Measurements from ENCODE around the gene SERPINB6. TPM values are rescaled to one million over a fixed set of nuclear protein-coding genes. Genes with fewer than 3 reads are reported as not detected.

The SERPINB6 gene
- polyA plus RNA-seq, 2 of the 4 experiments (the other 2 are of a cell fraction) = 104 to 126 TPM

- CTCF ChIA-PET = interaction anchor here (0.7 to 5.7 kb wide), 30 partner anchors 9 to 1965 kb away, joined by 3 to 142 read pairs (median 6); partner anchors contain the start of genes SERPINB1 and SERPINB6
- Histone ChIP-seq H3K4me1 (peaks cover 33% of the 10 kb centered on the region), H3K4me3 (peak overlapping the region; percentile 66), H3K4me2 (peak overlapping the region; percentile 97), H3K9me3 (no peaks in the 10 kb centered on the region), H3K27ac (peak overlapping the region; percentile 96 to 99)
- TF ChIP-seq RNF2 (IDR thresholded peaks at IDR 0.05; ENCODE audit: borderline replicate concordance, low read depth) (no peak), MAX (IDR thresholded peaks at IDR 0.05) (peak; percentile 77), MAZ (IDR thresholded peaks at IDR 0.05; ENCODE audit: borderline replicate concordance, low read depth, low read length) (no peak), FOSL2 (IDR thresholded peaks at IDR 0.05) (0 out of 2 replicates have a peak, but pooled peaks have one; percentile 46), FOSL2 (CRISPR knock-in tag; IDR thresholded peaks at IDR 0.05) (peak; percentile 94), JUN (IDR thresholded peaks at IDR 0.05) (peak; percentile 45 to 77; a peak in 4 of 5 replicates), EHF (CRISPR knock-in tag; IDR thresholded peaks at IDR 0.05) (no peak), PHF8 (IDR thresholded peaks at IDR 0.05; ENCODE audit: borderline replicate concordance, low read depth) (0 out of 2 replicates have a peak, but pooled peaks have one; percentile 21), CTCF (IDR thresholded peaks at IDR 0.05) (peak; percentile 67), CBX2 (IDR thresholded peaks at IDR 0.05; ENCODE audit: borderline replicate concordance, low read depth) (no peak), TP53 (CRISPR knock-in tag; IDR thresholded peaks at IDR 0.05) (0 out of 2 replicates have a peak, but pooled peaks have one; percentile 16), RFX5 (IDR thresholded peaks at IDR 0.05) (no peak), KDM1A (IDR thresholded peaks at IDR 0.05; ENCODE audit: low read depth) (no peak), NPAS2 (CRISPR knock-in tag; IDR thresholded peaks at IDR 0.05; ENCODE audit: borderline replicate concordance) (no peak), MAFK (IDR thresholded peaks at IDR 0.05; ENCODE audit: partially characterized antibody) (peak; percentile 82), E2F6 (IDR thresholded peaks at IDR 0.05; ENCODE audit: borderline replicate concordance, low read depth) (peak; percentile 48; the same call in 1 of the 2 replicates), ZC3H11A (IDR thresholded peaks at IDR 0.05) (no peak), NR3C1 (IDR thresholded peaks at IDR 0.05) (no peak), SMC3 (IDR thresholded peaks at IDR 0.05) (peak; percentile 85), POLR2A (IDR thresholded peaks at IDR 0.05; ENCODE audit: low read length) (peak; percentile 64), ZSCAN20 (CRISPR knock-in tag; IDR thresholded peaks at IDR 0.05) (no peak), PBX3 (IDR thresholded peaks at IDR 0.05) (no peak), RCOR1 (IDR thresholded peaks at IDR 0.05; ENCODE audit: low read depth, low read length) (no peak), MYC (IDR thresholded peaks at IDR 0.05; ENCODE audit: borderline replicate concordance, low read length) (0 out of 2 replicates have a peak, but pooled peaks have one; percentile 49), NFE2L2 (conservative IDR thresholded peaks at IDR 0.05; ENCODE audit: low read length) (no peak), RAD21 (conservative IDR thresholded peaks at IDR 0.05 in 1 of 2, IDR thresholded peaks at IDR 0.05 in 1 of 2) (peak; percentile 66 to 82; a peak in 4 of 5 replicates), KDM5A (IDR thresholded peaks at IDR 0.05) (peak; percentile 73), BCL3 (IDR thresholded peaks at IDR 0.05) (peak; percentile 23; the same call in 1 of the 3 replicates)
- ATAC-seq (peak; percentile 91), FAIRE-seq (no peak), DNase-seq (ENCODE audit: low read depth in 1 of 2, low spot score in 1 of 2) (peak; percentile 58 to 93)
- POLR2A ChIA-PET = interaction anchor here (0.6 to 4.2 kb wide), 21 partner anchors 9 to 224 kb away, joined by 3 to 35 read pairs (median 5); partner anchors contain the start of genes NQO2, RIPK1, SERPINB1 and SERPINB6
- WGBS (ENCODE audit: missing lambda C conversion rate) = under 1% methylated on average over 26 of the region's 64 CpGs
Measured at GRCh38 chr6:2988426-2989331, 17.3 kb upstream of the SERPINB6 start.

Measured in A549 (cell line).